HG03342 (cell line): ENCODE results near the gene SERTAD1.

Source experiments
- ATAC-seq: cut with Tn5 transposase; IDR thresholded peaks from one replicate; pipeline ENCODE4 v1.9.1; 2021; ENCODE audit warnings: mild to moderate bottlenecking, moderate library complexity; ENCODE audit not compliant: unreplicated experiment

SERTAD1 gene

GRCh38 chr19:40380199-40381037, 45.4 kb downstream of the SERTAD1 start:
- no peak for ATAC-seq

- no peak for ATAC-seq
Measured at GRCh38 chr19:40379446-40380198, 46.2 kb downstream of the SERTAD1 start.

- no peak for ATAC-seq
Measured at GRCh38 chr19:40378509-40378908, 47.3 kb downstream of the SERTAD1 start.

- ATAC-seq, result no peak
Measured at GRCh38 chr19:40377876-40378385, 47.9 kb downstream of the SERTAD1 start.

- no peak for ATAC-seq
Measured at GRCh38 chr19:40376286-40376862, 49.4 kb downstream of the SERTAD1 start.

GRCh38 chr19:40374084-40374483, 51.7 kb downstream of the SERTAD1 start:
- ATAC-seq, result no peak

- ATAC-seq, result no peak
Measured at GRCh38 chr19:40371802-40372122, 54.0 kb downstream of the SERTAD1 start.
